ENCODE data around the gene CHID1. TPM values are rescaled to one million over a fixed set of nuclear protein-coding genes. Genes with fewer than 3 reads are reported as not detected.

CHID1 gene
- total and polyA plus RNA-seq, 4 donors = 41.7 to 92.2 (median 48.8) TPM

DNA sequence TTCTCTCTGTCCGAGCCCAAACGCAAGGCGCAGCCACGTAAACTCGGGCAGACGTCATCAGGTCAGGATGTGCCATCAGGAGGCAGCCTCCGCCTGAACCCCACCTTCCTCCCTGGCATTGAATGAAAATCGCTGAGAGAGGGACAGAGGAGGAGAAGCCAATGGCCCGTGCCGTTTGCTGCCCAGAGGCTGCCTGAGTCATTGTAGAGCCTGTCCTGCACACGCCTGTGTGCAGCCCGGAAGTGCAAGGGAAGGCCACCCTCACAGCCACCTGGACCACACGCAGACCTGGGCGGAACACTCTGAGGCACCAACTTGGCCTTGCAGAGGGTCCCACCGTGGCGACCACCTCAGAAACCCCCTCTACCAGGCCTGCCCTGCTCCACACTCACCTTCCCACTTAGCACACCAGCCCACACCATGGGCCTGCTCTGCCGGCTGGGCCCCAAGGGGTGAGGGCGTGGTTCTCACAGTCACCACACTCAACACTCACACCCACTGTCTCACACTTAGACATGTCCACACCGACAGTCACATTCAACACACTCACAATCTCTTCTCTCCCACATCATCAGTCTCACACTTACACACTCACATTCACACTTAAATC lies 9.1 kb downstream of the CHID1 start:
- Histone ChIP-seq H3K27ac (ENCODE audit: low read depth in 1 of 2, low read length in 1 of 2) (no peak overlapping the region), H3K27me3 (ENCODE audit: control insufficient read depth in 3 of 3, insufficient read depth in 3 of 3, low read length in 2 of 3) (no peaks in the 10 kb centered on the region), H3K4me1 (ENCODE audit: control insufficient read depth in 5 of 5, insufficient read depth in 5 of 5, low read length in 5 of 5) (no peaks in the 10 kb centered on the region), H3K9ac (ENCODE audit: insufficient read depth in 1 of 2, low read length in 2 of 2) (no peak overlapping the region), H3K4me3 (no peak overlapping the region), H3K36me3 (ENCODE audit: control insufficient read depth in 4 of 4, insufficient read depth in 4 of 4, low read length in 4 of 4) (peaks cover 7 to 61% (median 33%) of the 10 kb centered on the region in 4 donors), H3K9me3 (ENCODE audit: control insufficient read depth in 4 of 4, insufficient read depth in 3 of 4, low read length in 3 of 4) (no peaks in the 10 kb centered on the region)
- TF ChIP-seq, protein P1, sequence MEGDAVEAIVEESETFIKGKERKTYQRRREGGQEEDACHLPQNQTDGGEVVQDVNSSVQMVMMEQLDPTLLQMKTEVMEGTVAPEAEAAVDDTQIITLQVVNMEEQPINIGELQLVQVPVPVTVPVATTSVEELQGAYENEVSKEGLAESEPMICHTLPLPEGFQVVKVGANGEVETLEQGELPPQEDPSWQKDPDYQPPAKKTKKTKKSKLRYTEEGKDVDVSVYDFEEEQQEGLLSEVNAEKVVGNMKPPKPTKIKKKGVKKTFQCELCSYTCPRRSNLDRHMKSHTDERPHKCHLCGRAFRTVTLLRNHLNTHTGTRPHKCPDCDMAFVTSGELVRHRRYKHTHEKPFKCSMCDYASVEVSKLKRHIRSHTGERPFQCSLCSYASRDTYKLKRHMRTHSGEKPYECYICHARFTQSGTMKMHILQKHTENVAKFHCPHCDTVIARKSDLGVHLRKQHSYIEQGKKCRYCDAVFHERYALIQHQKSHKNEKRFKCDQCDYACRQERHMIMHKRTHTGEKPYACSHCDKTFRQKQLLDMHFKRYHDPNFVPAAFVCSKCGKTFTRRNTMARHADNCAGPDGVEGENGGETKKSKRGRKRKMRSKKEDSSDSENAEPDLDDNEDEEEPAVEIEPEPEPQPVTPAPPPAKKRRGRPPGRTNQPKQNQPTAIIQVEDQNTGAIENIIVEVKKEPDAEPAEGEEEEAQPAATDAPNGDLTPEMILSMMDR (IDR thresholded peaks at IDR 0.05; ENCODE audit: control extremely low read depth, extremely low read depth) = no peak
- 95% methylated on average over 19 of the region's 19 CpGs for WGBS, 2 donors
- DNase-seq (no peak), ATAC-seq (ENCODE audit: insufficient read depth, low FRiP score) (no peak)

DNA sequence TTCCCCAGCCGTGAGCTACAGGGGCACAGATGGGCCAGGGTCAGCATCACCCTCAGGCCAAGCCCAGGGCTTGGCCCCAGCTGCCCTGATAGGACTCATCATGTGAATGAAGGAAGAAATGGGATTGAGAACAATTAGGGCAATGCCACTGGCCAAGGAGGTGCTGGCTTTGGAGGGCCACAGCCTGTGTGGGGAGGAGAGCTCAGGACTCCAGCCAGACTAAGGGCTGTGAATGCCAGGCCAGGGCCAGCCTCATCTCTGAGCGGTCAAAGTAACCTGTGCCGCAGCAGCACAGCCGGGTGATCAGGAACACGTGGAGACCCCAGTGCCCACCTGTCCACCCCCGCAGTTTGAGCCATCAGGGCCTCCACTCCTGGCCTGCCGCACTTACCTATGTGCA lies 10.1 kb downstream of the CHID1 start:
- H3K4me3 ChIP-seq = no peak overlapping the region
- H3K9me3 ChIP-seq (ENCODE audit: control insufficient read depth in 4 of 4, insufficient read depth in 3 of 4, low read length in 3 of 4) = no peaks in the 10 kb centered on the region
- H3K36me3 ChIP-seq (ENCODE audit: control insufficient read depth in 4 of 4, insufficient read depth in 4 of 4, low read length in 4 of 4) = peaks cover 7 to 59% (median 31%) of the 10 kb centered on the region in 4 donors
- no peaks in the 10 kb centered on the region for H3K4me1 ChIP-seq (ENCODE audit: control insufficient read depth in 5 of 5, insufficient read depth in 5 of 5, low read length in 5 of 5)
- TF ChIP-seq, protein P1 (IDR thresholded peaks at IDR 0.05; ENCODE audit: control extremely low read depth, extremely low read depth) = no peak
- DNase-seq (no peak), ATAC-seq (ENCODE audit: insufficient read depth, low FRiP score) (no peak)
- WGBS, 2 donors = 86 to 87% methylated on average over 7 of the region's 7 CpGs
- no peaks in the 10 kb centered on the region for H3K27me3 ChIP-seq (ENCODE audit: control insufficient read depth in 3 of 3, insufficient read depth in 3 of 3, low read length in 2 of 3)
- no peak overlapping the region for H3K9ac ChIP-seq (ENCODE audit: insufficient read depth in 1 of 2, low read length in 2 of 2)
- H3K27ac ChIP-seq (ENCODE audit: low read depth in 1 of 2, low read length in 1 of 2) = no peak overlapping the region

DNA sequence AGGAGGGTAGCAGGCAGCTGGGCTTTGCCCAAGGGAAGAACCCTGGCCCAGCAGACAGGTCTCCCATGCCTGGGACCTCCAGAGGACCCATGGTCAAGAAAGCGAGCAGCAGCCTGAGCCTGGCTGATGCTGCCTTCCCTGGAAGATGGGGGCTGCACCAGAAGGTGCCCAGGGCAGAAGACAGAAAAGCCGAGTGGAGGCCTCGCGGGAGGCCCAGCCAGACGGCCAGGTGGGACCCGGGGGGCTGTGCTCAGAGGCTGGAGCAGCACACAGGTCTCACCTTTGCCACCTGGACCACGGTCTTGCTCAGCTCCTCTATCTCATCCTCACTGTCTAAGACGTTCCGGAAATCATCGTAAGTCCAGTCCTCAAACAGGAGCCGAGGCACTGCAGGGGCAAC lies 10.9 kb downstream of the CHID1 start:
- ATAC-seq (ENCODE audit: insufficient read depth, low FRiP score) (no peak), DNase-seq (no peak)
- Histone ChIP-seq H3K27me3 (ENCODE audit: control insufficient read depth in 3 of 3, insufficient read depth in 3 of 3, low read length in 2 of 3) (no peaks in the 10 kb centered on the region), H3K4me1 (ENCODE audit: control insufficient read depth in 5 of 5, insufficient read depth in 5 of 5, low read length in 5 of 5) (no peaks in the 10 kb centered on the region), H3K4me3 (no peak overlapping the region), H3K36me3 (ENCODE audit: control insufficient read depth in 4 of 4, insufficient read depth in 4 of 4, low read length in 4 of 4) (peaks cover 7 to 59% (median 30%) of the 10 kb centered on the region in 4 donors), H3K27ac (ENCODE audit: low read depth in 1 of 2, low read length in 1 of 2) (no peak overlapping the region), H3K9me3 (ENCODE audit: control insufficient read depth in 4 of 4, insufficient read depth in 3 of 4, low read length in 3 of 4) (no peaks in the 10 kb centered on the region), H3K9ac (ENCODE audit: insufficient read depth in 1 of 2, low read length in 2 of 2) (no peak overlapping the region)
- 95% methylated on average over 11 of the region's 11 CpGs for WGBS, 2 donors
- TF ChIP-seq, protein P1 (IDR thresholded peaks at IDR 0.05; ENCODE audit: control extremely low read depth, extremely low read depth) = no peak
